Neural cell (in vitro differentiated cells): Measurements from ENCODE around the gene ZNF407.

Experiments
- CTCF ChIP-seq: fragments of 450-650 bp; IDR thresholded peaks from 2 replicates; pipeline ENCODE4 v1.5.1; 2014; ENCODE audit warnings: antibody characterized with exemption, mild to moderate bottlenecking, moderate library complexity; ENCODE audit not compliant: poor library complexity, severe bottlenecking
- EP300 ChIP-seq: fragments of 450-650 bp; conservative IDR thresholded peaks from 2 replicates; pipeline ENCODE4 v1.6.1; 2014; ENCODE audit warnings: antibody characterized with exemption, mild to moderate bottlenecking, moderate library complexity; ENCODE audit not compliant: poor library complexity, severe bottlenecking
- EZH2 ChIP-seq: fragments of 200-600, 300-800 bp; shearing (Covaris generic), sonication (generic); IDR thresholded peaks from 2 replicates; pipeline ENCODE4 v1.6.1; 2014; ENCODE audit warnings: antibody characterized with exemption, low read length, borderline replicate concordance, mild to moderate bottlenecking; ENCODE audit not compliant: insufficient read depth, poor library complexity, severe bottlenecking
- MXI1 ChIP-seq: fragments of 450-650 bp; conservative IDR thresholded peaks from 2 replicates; pipeline ENCODE4 v1.6.1; 2014; ENCODE audit warnings: antibody characterized with exemption, mild to moderate bottlenecking; ENCODE audit not compliant: poor library complexity, severe bottlenecking
- POLR2AphosphoS5 ChIP-seq: IDR thresholded peaks from 2 replicates; pipeline ENCODE4 v1.6.1; 2012
- RAD21 ChIP-seq: fragments of 450-650 bp; conservative IDR thresholded peaks from 2 replicates; pipeline ENCODE4 v1.6.1; 2014; ENCODE audit warnings: antibody characterized with exemption, mild to moderate bottlenecking, moderate library complexity
- REST ChIP-seq: IDR thresholded peaks from 2 replicates; pipeline ENCODE4 v1.6.1; 2012; ENCODE audit warnings: borderline replicate concordance
- SMC3 ChIP-seq: fragments of 450-650 bp; conservative IDR thresholded peaks from 2 replicates; pipeline ENCODE4 v1.6.1; 2014; ENCODE audit warnings: antibody characterized with exemption, mild to moderate bottlenecking, moderate library complexity; ENCODE audit not compliant: poor library complexity
- TAF1 ChIP-seq: IDR thresholded peaks from 2 replicates; pipeline ENCODE4 v1.6.1; 2012; ENCODE audit warnings: low read depth

- TF ChIP-seq POLR2AphosphoS5 = no peak
- no peak for TF ChIP-seq CTCF
- no peak for TF ChIP-seq EP300
- TF ChIP-seq EZH2 = no peak
- TF ChIP-seq TAF1 = no peak
- TF ChIP-seq REST = no peak
- no peak for TF ChIP-seq RAD21
- TF ChIP-seq MXI1 = no peak
- no peak for TF ChIP-seq SMC3
These were observed 369.8 kb downstream of the ZNF407 start for GRCh38 chr18:74967438-74967837.
